Bronchial epithelial cell (primary cell): ENCODE results near the gene R3HDM2. TPM values are rescaled to one million over a fixed set of nuclear protein-coding genes. Genes with fewer than 3 reads are reported as not detected.

ENCODE experiments used
- DNase-seq: peaks from one replicate; pipeline ENCODE4 v3.0.0-alpha.2; 2010; ENCODE audit warnings: low read depth
- FAIRE-seq: peaks from 2 replicates; lab custom pipeline; 2011; peaks lifted over from hg19 to GRCh38; lab: Jason Lieb, UNC
- H3K27me3 ChIP-seq: 2 replicates; pipeline ENCODE4 v1.5.1; 2011; ENCODE audit warnings: low read length; ENCODE audit not compliant: control insufficient read depth, insufficient read depth
- H3K36me3 ChIP-seq: 2 replicates; pipeline ENCODE4 v1.5.1; 2011; ENCODE audit warnings: low read length; ENCODE audit not compliant: control insufficient read depth, insufficient read depth
- H3K4me3 ChIP-seq: 2 replicates; pipeline ENCODE4 v1.5.1; 2011; ENCODE audit warnings: mild to moderate bottlenecking, low read depth, low read length, control low read depth
- total RNA-seq: library from RNA; depleted of rRNA; stranded (reverse); fragments of >200 nt; gene quantifications from 2 replicates; pipeline ENCODE4 v1.2.1, GENCODE V29; 2014
- TF ChIP-seq, protein P1 (sequence below): IDR thresholded peaks from 2 replicates; pipeline ENCODE4 v1.5.1; 2011; ENCODE audit warnings: mild to moderate bottlenecking, moderate library complexity, low read length, control low read depth, inconsistent platforms; ENCODE audit not compliant: insufficient read depth, severe bottlenecking

The R3HDM2 gene
- total RNA-seq, 1 donor from 2014 or later: 5.5 TPM

GRCh38 chr12:57460468-57460784 lies 29.6 kb upstream of the R3HDM2 start:
- no peak for FAIRE-seq
- no peak overlapping the region for H3K4me3 ChIP-seq
- TF ChIP-seq, protein P1, sequence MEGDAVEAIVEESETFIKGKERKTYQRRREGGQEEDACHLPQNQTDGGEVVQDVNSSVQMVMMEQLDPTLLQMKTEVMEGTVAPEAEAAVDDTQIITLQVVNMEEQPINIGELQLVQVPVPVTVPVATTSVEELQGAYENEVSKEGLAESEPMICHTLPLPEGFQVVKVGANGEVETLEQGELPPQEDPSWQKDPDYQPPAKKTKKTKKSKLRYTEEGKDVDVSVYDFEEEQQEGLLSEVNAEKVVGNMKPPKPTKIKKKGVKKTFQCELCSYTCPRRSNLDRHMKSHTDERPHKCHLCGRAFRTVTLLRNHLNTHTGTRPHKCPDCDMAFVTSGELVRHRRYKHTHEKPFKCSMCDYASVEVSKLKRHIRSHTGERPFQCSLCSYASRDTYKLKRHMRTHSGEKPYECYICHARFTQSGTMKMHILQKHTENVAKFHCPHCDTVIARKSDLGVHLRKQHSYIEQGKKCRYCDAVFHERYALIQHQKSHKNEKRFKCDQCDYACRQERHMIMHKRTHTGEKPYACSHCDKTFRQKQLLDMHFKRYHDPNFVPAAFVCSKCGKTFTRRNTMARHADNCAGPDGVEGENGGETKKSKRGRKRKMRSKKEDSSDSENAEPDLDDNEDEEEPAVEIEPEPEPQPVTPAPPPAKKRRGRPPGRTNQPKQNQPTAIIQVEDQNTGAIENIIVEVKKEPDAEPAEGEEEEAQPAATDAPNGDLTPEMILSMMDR: no peak

GRCh38 chr12:57459750-57460467 lies 29.1 kb upstream of the R3HDM2 start, which contains the start of gene GLI1:
Gene GLI1, plus strand, starts transcription at chr12:57459785. Its CDS starts 3,907 bp downstream, at chr12:57463692.
- no peak for FAIRE-seq
- Histone ChIP-seq H3K4me3 (peak within 1 kb of the TSS; percentile 66), H3K36me3 (no peaks in the 10 kb centered on the region), H3K27me3 (peaks cover 5% of the 10 kb centered on the region)
- TF ChIP-seq, protein P1: no peak
- DNase-seq: no peak

More at GRCh38 chr12:57460468-57460784, 29.6 kb upstream of the R3HDM2 start:
- no peak for DNase-seq
- Histone ChIP-seq H3K36me3 (no peaks in the 10 kb centered on the region), H3K27me3 (peaks cover 5% of the 10 kb centered on the region)

DNA sequence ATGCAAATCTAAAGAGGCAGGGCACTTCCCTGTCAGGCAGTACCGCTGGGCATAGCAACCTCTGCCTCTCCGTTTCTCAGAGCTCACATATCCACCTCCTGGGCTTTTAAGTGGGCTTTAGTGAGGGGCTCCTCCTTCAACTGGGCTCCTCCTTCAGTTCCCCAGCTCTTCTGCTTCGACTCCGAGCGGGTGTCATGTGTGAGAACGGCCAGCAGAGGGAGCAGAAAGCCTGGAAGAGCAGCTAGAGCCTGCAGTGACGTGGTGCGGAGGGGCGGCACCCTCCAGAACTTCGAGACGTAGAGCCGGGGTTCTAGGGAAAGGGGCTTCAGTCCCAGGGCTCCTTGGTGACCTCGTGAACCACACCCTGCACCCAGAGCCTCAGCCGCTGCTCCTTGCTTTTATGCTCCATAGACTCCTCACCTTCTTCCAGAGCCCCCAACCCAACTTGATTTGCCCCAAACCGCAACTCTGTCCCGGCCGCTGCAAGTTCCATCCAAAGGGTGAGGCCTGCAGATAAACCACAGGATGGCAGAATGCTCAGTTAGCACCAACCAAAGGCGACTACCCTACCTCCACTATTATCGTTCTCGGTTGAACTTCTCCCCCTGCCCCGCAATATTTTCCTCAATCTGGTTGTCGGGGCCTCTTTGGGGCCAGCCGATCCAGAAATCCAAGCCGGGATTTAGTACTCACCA lies 28.4 kb upstream of the R3HDM2 start:
- no peak for FAIRE-seq
- Histone ChIP-seq H3K27me3 (peaks cover 5% of the 10 kb centered on the region), H3K36me3 (no peaks in the 10 kb centered on the region), H3K4me3 (peak overlapping the region; percentile 66)
- TF ChIP-seq, protein P1: peak; percentile 94
- peak; percentile 87 for DNase-seq

GRCh38 chr12:57458665-57459054 lies 27.8 kb upstream of the R3HDM2 start:
- TF ChIP-seq, protein P1: no peak
- Histone ChIP-seq H3K36me3 (no peaks in the 10 kb centered on the region), H3K4me3 (peak overlapping the region; percentile 66), H3K27me3 (peaks cover 5% of the 10 kb centered on the region)
- DNase-seq (no peak), FAIRE-seq (no peak)

DNA sequence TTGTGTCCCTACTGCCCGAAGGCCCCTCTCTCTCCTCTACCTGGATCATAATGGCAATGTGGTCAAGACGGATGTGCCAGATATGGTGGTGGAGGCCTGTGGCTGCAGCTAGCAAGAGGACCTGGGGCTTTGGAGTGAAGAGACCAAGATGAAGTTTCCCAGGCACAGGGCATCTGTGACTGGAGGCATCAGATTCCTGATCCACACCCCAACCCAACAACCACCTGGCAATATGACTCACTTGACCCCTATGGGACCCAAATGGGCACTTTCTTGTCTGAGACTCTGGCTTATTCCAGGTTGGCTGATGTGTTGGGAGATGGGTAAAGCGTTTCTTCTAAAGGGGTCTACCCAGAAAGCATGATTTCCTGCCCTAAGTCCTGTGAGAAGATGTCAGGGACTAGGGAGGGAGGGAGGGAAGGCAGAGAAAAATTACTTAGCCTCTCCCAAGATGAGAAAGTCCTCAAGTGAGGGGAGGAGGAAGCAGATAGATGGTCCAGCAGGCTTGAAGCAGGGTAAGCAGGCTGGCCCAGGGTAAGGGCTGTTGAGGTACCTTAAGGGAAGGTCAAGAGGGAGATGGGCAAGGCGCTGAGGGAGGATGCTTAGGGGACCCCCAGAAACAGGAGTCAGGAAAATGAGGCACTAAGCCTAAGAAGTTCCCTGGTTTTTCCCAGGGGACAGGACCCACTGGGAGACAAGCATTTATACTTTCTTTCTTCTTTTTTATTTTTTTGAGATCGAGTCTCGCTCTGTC lies 26.1 kb upstream of the R3HDM2 start:
- DNase-seq (no peak), FAIRE-seq (no peak)
- TF ChIP-seq, protein P1: no peak
- Histone ChIP-seq H3K4me3 (no peak overlapping the region), H3K36me3 (no peaks in the 10 kb centered on the region), H3K27me3 (peaks cover 5% of the 10 kb centered on the region)
